Activated T-cell treated with anti-CD3 and anti-CD28 coated beads for 24 hours (primary cell): ENCODE measurements around the gene NEK2.
"Not testable (repeated sequence)": the region's sequence is repeated elsewhere in the genome, so short reads cannot be mapped to it uniquely, and the experiment has no call there.

Experiments
- DNase-seq: peaks from one replicate; pipeline ENCODE4 v3.0.0-alpha.2; 2020; ENCODE audit warnings: low read depth

The NEK2 gene

GRCh38 chr1:211650904-211651303 is 24.5 kb downstream of the NEK2 start:
- DNase-seq: no peak

DNA sequence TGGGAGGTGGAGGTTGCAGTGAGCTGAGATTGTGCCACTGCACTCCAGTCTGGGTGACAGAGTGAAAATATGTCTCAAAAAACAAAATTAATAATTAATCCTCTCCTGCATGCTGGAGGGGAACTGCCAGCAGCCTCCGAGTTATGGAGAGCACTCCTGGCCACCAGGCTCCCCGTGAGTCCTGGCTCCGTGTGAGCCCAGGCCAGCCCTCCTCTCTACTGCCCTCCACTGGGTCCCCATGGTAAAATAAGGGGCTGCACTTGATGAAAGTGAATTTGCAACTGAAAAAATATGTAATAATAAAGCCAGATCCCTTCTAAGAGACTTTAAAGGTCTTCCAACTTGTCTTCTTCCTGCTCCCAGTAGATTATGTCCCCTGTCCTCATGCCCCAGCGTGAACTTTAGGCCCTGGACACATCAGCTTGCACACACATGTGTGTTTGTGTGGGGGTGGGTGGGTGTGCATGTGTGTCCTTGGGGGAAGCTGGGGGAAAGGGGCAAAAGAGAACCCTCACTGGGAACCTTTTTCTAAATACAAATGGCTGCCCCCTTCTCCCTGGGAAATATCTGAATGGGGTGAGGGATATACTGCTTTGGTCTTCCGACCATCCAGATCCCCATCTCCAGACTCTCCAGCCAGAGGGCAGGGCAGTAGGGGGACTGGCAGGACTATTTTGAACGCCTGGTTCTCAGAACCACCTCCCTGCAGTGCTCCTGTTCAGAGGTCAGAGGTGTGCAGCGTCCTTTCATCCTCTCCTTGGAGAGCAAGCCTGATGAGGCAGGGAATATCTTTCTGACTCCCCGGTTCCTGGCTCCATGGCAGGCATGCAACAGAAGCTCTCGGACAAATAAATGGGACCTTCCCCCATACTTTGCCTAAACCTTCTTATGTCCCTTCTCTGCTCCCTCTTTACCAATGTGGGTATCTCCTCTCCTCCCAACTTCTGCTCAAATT is 26.2 kb downstream of the NEK2 start:
- DNase-seq: peak; percentile 9

- DNase-seq: no peak
Measured at GRCh38 chr1:211648336-211648735, 27.1 kb downstream of the NEK2 start.

GRCh38 chr1:211647711-211648121 is 27.7 kb downstream of the NEK2 start:
- no peak for DNase-seq

DNA sequence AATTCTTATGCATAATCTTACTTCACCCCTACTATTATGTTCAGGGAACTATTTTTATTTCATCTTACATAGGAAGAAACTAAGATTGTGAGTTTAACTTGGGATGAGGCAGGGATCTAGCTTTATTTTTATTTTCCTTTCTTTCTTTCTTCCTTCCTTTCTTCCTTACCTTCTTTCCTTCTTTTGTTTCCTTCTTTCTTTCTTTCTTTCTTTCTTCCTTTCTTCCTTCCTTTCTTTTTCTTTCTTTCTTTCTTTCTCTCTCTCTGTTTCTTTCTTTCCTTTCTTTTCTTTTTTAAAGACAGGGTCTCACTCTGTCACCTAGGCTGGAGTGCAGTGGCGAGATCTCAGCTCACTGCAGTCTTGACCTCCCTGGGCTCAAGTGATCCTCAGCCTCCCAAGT is 28.9 kb downstream of the NEK2 start:
- no peak for DNase-seq

- not testable (repeated sequence) for DNase-seq
Measured at GRCh38 chr1:211645601-211646000, 29.8 kb downstream of the NEK2 start.

DNA sequence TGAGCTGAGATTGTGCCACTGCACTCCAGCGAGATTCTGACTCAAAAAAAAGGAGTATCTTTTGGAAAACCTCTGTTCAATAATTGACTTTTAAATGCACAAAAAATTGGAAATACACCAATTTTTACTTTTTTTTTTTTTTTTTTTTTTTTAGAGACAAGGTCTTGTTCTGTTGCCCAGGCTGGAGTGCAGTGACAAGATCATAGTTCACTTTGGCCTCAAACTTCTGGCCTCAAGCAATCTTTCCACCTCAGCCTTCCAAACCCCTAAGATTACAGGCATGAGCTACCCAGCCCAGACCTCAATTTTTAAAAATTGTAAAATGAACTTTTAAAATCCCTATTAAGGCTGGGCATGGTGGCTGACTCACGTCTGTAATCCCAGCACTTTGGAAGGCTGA is 30.8 kb downstream of the NEK2 start:
- DNase-seq: no peak

- no peak for DNase-seq
Measured at GRCh38 chr1:211643324-211644212, 31.9 kb downstream of the NEK2 start.

DNA sequence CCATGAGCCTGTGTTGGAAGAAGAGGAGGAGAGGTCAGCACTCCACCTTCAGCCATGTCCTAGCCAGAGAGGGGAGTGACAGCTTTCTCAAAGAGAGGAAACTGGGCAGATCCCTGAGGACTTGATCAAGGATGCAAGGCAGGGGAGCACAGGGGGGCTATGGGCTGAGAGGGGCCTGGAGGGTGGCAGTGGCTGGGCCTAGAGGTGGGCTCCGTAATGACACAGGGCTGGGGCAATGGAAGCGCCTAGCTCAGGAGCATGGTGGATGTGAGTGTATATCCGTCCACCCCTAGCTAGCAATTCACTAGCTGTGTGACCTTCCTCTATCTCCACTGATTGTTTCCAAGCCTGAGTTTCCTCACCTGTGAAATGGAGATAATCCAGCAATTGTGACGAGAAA is 32.6 kb downstream of the NEK2 start:
- DNase-seq: no peak

- DNase-seq: no peak
Measured at GRCh38 chr1:211641942-211642341, 33.5 kb downstream of the NEK2 start.

- DNase-seq: no peak
Measured at GRCh38 chr1:211641044-211641800, 34.2 kb downstream of the NEK2 start.

DNA sequence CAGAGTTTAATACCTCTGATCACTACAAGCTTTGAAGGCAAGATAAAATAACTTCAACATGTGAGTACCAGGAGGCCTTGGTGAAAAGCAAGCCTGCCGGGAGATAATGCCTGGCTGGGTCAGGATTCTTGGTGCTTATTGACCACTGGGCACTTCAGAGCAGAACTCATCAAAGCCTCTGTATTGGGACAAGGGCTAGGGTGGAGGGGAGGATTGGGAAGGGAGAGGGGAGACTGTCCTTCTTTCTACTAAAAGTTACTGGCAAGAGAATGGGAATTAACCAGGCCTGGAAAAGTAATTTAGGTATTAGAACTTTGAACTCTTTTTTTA is 35.2 kb downstream of the NEK2 start:
- no peak for DNase-seq

DNA sequence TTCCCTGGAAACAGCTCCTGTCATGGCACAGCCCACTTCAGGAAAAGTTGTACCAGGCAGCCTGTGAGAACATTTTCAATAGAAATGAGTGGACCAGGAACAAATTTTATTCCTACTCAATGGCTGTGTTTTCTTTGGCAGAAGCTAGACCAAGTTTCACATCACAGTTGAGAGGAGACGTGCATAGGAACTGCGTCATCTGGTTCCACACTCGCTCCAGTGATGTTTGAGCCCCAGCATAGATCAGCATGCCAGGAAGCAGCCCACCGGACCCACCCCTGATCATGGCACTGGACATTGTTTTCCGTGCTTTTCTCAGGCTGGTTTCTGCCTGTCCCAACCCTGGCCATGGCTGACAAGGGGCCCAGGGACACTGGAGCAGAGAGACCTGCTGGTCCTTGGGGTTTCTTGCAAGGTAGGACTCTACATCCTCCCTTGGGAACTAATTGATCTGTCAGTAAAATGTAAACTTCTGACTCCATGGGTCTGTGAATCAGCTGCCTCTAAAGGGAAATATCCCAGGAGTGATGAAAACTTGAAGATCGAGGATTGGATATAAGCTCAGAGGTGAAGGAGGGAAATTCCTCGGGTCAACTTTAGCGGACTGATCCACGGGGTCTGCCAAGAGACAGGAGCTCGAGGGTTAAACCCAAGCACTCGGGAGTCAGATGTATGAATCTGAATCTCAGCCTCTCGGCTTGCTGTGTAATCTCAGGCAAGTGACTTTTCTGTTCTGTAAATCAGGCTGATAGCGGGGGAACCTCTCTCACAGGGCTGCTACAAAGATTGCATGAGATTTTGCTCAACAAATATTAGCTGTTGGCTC is 35.7 kb downstream of the NEK2 start:
- DNase-seq: no peak

DNA sequence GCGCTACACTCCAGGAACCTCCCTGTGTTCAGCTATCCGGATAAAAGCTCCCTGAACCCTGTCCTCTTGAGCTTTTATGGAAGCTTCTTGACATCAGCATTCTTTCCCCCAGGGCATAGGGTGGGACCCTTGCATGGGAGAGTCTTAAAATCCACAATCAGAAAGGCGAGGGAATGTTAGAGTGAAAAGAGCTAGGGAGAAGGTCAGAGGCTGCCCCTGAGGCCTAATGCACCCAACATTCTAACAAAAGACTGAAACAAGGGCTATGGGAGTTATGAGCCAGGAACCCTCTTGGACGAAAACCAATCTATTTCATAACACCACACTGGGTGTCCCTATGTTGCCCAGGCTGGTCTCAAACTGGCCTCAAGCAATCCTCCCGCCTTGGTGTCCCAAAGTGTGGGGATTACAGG is 36.7 kb downstream of the NEK2 start:
- DNase-seq: no peak

GRCh38 chr1:211638246-211638645 is 37.2 kb downstream of the NEK2 start:
- DNase-seq: no peak

DNA sequence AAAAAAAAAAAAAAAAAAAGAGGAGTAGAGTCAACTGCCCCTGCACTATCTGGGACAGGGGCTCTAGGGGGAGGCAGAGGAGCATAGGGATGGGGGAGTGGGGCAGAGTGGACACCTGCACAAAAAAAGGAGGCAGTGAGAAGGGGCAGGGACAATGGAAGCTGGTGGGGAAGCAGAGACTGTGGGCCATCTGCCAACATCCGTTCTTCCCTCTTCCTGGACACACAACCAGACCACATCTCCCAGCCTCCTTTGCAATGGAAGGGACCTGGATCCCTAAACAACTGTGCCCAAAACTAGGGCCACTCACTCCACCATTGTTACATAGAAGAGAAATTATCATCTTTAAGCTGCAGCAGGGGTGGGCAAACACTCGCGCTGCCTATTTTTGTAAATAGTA is 38.4 kb downstream of the NEK2 start:
- no peak for DNase-seq

DNA sequence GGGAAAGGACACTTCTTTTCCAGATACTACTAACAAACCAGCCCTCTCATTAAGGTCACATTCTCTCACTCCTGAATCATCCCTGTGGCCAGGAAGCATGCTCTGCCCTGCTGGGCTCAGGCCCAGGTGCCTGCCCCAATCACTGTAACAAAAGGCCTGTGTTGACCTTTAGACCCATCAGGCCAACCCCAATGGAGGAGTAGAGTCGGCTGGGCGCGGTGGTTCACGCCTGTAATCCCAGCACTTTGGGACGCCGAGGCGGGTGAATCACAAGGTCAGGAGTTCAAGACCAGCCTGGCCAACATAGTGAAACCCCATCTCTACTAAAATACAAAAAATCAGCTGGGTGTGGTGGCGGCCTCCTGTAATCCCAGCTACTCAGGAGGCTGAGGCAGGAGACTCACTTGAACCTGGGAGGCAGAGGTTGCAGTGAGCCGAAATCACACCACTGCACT is 38.8 kb downstream of the NEK2 start:
- DNase-seq: not testable (repeated sequence)

DNA sequence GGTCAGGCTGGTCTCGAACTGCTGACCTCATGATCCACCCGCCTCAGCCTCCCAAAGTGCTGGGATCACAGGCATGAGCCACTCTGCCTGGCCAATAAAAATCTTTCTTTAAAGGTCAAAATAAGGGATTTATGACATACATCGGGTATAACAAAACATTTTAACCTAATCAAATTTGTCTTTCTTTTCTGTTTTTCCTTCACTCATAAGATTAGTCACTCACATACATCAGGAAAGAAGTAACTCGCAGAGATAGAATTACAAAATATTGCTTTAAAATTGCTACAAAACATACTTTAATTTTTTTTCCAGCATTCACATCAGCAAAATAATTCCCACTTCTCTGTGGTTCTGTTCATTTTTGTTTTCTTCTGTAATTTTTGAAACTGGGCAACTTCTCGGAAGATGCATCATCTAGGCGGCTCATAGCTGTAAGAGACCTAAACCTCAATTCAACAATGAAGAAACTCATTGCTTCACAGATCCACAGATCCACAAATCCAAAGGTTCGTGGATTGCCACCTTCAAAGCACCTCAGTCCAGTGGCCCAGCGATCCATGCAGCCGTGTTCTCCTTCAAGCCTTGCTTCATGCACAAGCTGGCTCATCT is 39.7 kb downstream of the NEK2 start:
- no peak for DNase-seq

GRCh38 chr1:211634931-211635330 is 40.5 kb downstream of the NEK2 start:
- DNase-seq: no peak

DNA sequence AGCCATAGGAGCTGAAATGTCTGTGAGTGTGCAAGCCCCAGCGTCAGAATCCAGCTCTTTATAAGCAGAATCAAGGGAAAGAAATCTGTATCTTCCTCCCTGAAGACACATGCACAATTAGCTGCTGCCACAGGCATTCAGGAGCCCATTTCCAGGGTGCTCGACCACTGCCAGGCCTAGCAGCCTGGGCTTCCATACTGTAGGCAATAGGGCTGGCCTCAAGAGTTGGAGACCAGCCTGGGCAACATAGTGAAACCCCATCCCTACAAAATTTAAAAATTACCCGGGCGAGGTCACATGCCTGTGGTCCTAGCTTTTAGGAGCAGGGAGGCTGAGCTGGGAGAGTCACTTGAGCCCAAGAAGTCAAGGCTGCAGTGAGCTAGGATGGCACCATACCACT is 41.0 kb downstream of the NEK2 start:
- DNase-seq: no peak

DNA sequence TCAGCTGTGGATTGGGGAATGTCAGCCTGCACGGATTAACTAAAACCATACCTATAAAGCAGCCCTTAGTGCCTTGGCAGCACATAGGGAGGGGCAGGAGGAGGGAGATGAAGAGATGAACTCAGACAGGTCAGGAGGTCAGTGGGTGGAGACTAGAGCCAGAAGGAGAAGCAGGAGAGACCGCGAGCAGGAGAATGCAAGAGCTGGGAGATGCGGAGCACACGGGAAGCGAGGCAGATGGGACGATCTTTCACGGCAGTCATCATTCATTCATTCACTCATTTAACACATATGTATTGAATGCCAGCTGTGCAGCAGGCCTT is 41.9 kb downstream of the NEK2 start:
- no peak for DNase-seq
